Cardiac fibroblast (primary cell): Measurements from ENCODE around the gene PREX1.
"Not testable (repeated sequence)": the region's sequence is repeated elsewhere in the genome, so short reads cannot be mapped to it uniquely, and the experiment has no call there.

Source experiments
- DNase-seq, 2 donors: peaks; one replicate each; pipeline versions ENCODE4 v3.0.0 to v3.0.0-alpha.2; 2010; ENCODE audit warnings: low read depth in 2 of 2
- H3K4me3 ChIP-seq, 2 donors: replicated peaks in 1 of 2; 1 replicate in 1 of 2; 2 replicates in 1 of 2; pipeline ENCODE4 v1.5.1; 2011; ENCODE audit warnings: low read depth in 2 of 2, low read length in 2 of 2, mild to moderate bottlenecking in 2 of 2, moderate library complexity in 1 of 2
- CTCF ChIP-seq: IDR thresholded peaks from one replicate; pipeline ENCODE4 v1.5.1; 2011; ENCODE audit warnings: low read depth, mild to moderate bottlenecking, low read length, inconsistent platforms

The PREX1 gene

GRCh38 chr20:48847498-48848205 is 19.9 kb upstream of the PREX1 start:
- TF ChIP-seq CTCF, result no peak
- H3K4me3 ChIP-seq, result no peak overlapping the region
- DNase-seq, result no peak

GRCh38 chr20:48846516-48847492 is 19.0 kb upstream of the PREX1 start:
- peak; percentile 58 to 65 for DNase-seq
- TF ChIP-seq CTCF, result no peak
- no peak overlapping the region for H3K4me3 ChIP-seq

- peak; percentile 38 to 73 for DNase-seq
- H3K4me3 ChIP-seq, result no peak overlapping the region
- no peak for TF ChIP-seq CTCF
Observed at GRCh38 chr20:48845721-48846306, 18.0 kb upstream of the PREX1 start.

- DNase-seq, result peak; percentile 46 to 71
- no peak for TF ChIP-seq CTCF
- no peak overlapping the region for H3K4me3 ChIP-seq
Observed at GRCh38 chr20:48844996-48845395, 17.2 kb upstream of the PREX1 start.

- DNase-seq, H3K4me3 ChIP-seq: not testable (repeated sequence)
Observed at GRCh38 chr20:48843896-48844295, 16.1 kb upstream of the PREX1 start.

- TF ChIP-seq CTCF, result no peak
- no peak for DNase-seq
- no peak overlapping the region for H3K4me3 ChIP-seq
Observed at GRCh38 chr20:48843057-48843806, 15.4 kb upstream of the PREX1 start.
